Measurements from ENCODE around the gene KCTD6.

The KCTD6 gene

GRCh38 chr3:58463181-58463941 is 28.5 kb upstream of the KCTD6 start:
- TF ChIP-seq REST (IDR thresholded peaks at IDR 0.05; ENCODE audit: insufficient read depth in 1 of 2, low read depth in 2 of 2, low read length in 2 of 2), result no peak
- 0 out of 2 replicates have a peak, but pooled peaks have one; percentile 41 for TF ChIP-seq SIN3A (IDR thresholded peaks at IDR 0.05; ENCODE audit: borderline replicate concordance, insufficient read depth, low read length)

GRCh38 chr3:58463942-58464271 is 28.0 kb upstream of the KCTD6 start:
- TF ChIP-seq POLR2AphosphoS5 (IDR thresholded peaks at IDR 0.05; ENCODE audit: low read depth, low read length), result no peak
- no peak for TF ChIP-seq FOXP2 (optimal IDR thresholded peaks at IDR 0.05; ENCODE audit: borderline replicate concordance, extremely low read depth, extremely low read length, insufficient read depth)
- no peak for TF ChIP-seq TAF1 (IDR thresholded peaks at IDR 0.05; ENCODE audit: borderline replicate concordance, insufficient read depth, low read length)
- no peak for TF ChIP-seq REST (IDR thresholded peaks at IDR 0.05; ENCODE audit: insufficient read depth in 1 of 2, low read depth in 2 of 2, low read length in 2 of 2)
- no peak for TF ChIP-seq SIN3A (IDR thresholded peaks at IDR 0.05; ENCODE audit: borderline replicate concordance, insufficient read depth, low read length)

GRCh38 chr3:58464866-58465265 is 27.0 kb upstream of the KCTD6 start:
- TF ChIP-seq POLR2AphosphoS5 (IDR thresholded peaks at IDR 0.05; ENCODE audit: low read depth, low read length), result no peak
- no peak for TF ChIP-seq TAF1 (IDR thresholded peaks at IDR 0.05; ENCODE audit: borderline replicate concordance, insufficient read depth, low read length)
- no peak for TF ChIP-seq FOXP2 (optimal IDR thresholded peaks at IDR 0.05; ENCODE audit: borderline replicate concordance, extremely low read depth, extremely low read length, insufficient read depth)
- TF ChIP-seq REST (IDR thresholded peaks at IDR 0.05; ENCODE audit: insufficient read depth in 1 of 2, low read depth in 2 of 2, low read length in 2 of 2), result no peak
- TF ChIP-seq SIN3A (IDR thresholded peaks at IDR 0.05; ENCODE audit: borderline replicate concordance, insufficient read depth, low read length), result no peak

DNA sequence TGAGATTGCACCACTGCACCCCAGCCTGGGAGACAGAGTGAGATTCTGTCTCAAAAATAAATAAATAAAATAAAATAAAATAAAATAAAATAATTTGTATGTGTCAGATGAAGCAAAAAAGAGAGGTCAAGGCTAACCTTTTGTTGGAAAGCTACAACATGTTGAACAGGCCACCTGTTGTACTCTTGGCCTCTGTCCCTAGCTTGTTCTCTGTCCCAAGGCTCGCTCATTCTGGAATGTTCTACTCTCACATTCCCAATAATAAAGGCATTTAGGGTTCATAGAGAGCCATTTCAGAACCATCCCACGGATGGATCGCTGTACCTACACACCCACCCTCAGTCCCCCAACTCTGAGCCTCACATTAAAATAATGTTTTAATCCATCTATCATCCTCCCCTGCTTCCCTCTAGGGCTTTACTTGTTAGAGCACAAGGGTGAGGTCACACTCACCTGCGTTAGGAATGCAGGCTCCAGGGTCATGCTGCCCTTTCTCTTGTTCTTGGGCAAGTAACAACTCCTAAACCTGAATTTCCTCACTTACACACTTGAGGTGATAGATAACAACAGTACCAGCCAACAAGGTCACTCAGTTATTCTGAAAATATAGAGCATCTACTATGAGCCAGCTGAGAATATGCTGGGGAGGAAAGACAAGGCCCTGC is 24.9 kb upstream of the KCTD6 start:
- TF ChIP-seq SIN3A (IDR thresholded peaks at IDR 0.05; ENCODE audit: borderline replicate concordance, insufficient read depth, low read length) (no peak), TAF1 (IDR thresholded peaks at IDR 0.05; ENCODE audit: borderline replicate concordance, insufficient read depth, low read length) (no peak), REST (IDR thresholded peaks at IDR 0.05; ENCODE audit: insufficient read depth in 1 of 2, low read depth in 2 of 2, low read length in 2 of 2) (no peak), FOXP2 (optimal IDR thresholded peaks at IDR 0.05; ENCODE audit: borderline replicate concordance, extremely low read depth, extremely low read length, insufficient read depth) (no peak), POLR2AphosphoS5 (IDR thresholded peaks at IDR 0.05; ENCODE audit: low read depth, low read length) (no peak)
